GM19328 (cell line): ENCODE results near the gene PRKAR1B.
"Not testable (repeated sequence)": the region's sequence is repeated elsewhere in the genome, so short reads cannot be mapped to it uniquely, and the experiment has no call there.

Source experiments
- ATAC-seq: cut with Tn5 transposase; IDR thresholded peaks from one replicate; pipeline ENCODE4 v1.9.1; 2021; ENCODE audit warnings: mild to moderate bottlenecking, moderate library complexity; ENCODE audit not compliant: unreplicated experiment

Gene PRKAR1B

GRCh38 chr7:672891-673290 is 54.2 kb downstream of the PRKAR1B start:
- ATAC-seq, result no peak

- no peak for ATAC-seq
Measured at GRCh38 chr7:671415-672042, 55.6 kb downstream of the PRKAR1B start.

GRCh38 chr7:670501-671390 is 56.3 kb downstream of the PRKAR1B start:
- no peak for ATAC-seq

GRCh38 chr7:668958-669357 is 58.1 kb downstream of the PRKAR1B start:
- no peak for ATAC-seq

- no peak for ATAC-seq
Measured at GRCh38 chr7:668139-668931, 58.7 kb downstream of the PRKAR1B start.

GRCh38 chr7:666454-667292 is 60.4 kb downstream of the PRKAR1B start:
- ATAC-seq, result no peak

GRCh38 chr7:665736-666453 is 61.2 kb downstream of the PRKAR1B start:
- ATAC-seq, result no peak

- no peak for ATAC-seq
Measured at GRCh38 chr7:664997-665735, 61.9 kb downstream of the PRKAR1B start.

GRCh38 chr7:664402-664775 is 62.7 kb downstream of the PRKAR1B start:
- ATAC-seq, result no peak

GRCh38 chr7:662576-662975 is 64.5 kb downstream of the PRKAR1B start:
- no peak for ATAC-seq

- ATAC-seq, result no peak
Measured at GRCh38 chr7:659996-660395, 67.1 kb downstream of the PRKAR1B start.

GRCh38 chr7:659306-659847 is 67.7 kb downstream of the PRKAR1B start:
- no peak for ATAC-seq

- ATAC-seq, result no peak
Measured at GRCh38 chr7:657565-658119, 69.4 kb downstream of the PRKAR1B start.

- not testable (repeated sequence) for ATAC-seq
Measured at GRCh38 chr7:657010-657409, 70.1 kb downstream of the PRKAR1B start.

GRCh38 chr7:655758-656157 is 71.3 kb downstream of the PRKAR1B start:
- ATAC-seq, result no peak

- ATAC-seq, result no peak
Measured at GRCh38 chr7:653829-654764, 73.0 kb downstream of the PRKAR1B start.

- ATAC-seq, result no peak
Measured at GRCh38 chr7:652881-653280, 74.2 kb downstream of the PRKAR1B start.

- not testable (repeated sequence) for ATAC-seq
Measured at GRCh38 chr7:652167-652566, 74.9 kb downstream of the PRKAR1B start.
